ENCODE measurements around the gene GRK5. TPM values are rescaled to one million over a fixed set of nuclear protein-coding genes. Genes with fewer than 3 reads are reported as not detected.

Gene GRK5
- total RNA-seq, 1 experiment from 2014 or later: 1.2 TPM

- H3K18ac ChIP-seq (ENCODE audit: insufficient read length, low read depth, low read length): no peak overlapping the region
- H2BK20ac ChIP-seq (ENCODE audit: low read depth, low read length, poor library complexity, severe bottlenecking): no peak overlapping the region
- no peak overlapping the region for H3K9ac ChIP-seq (ENCODE audit: extremely low read depth, insufficient read length, low read length)
- no peak overlapping the region for H3K27ac ChIP-seq (ENCODE audit: insufficient read length, low read depth, low read length)
- WGBS (ENCODE audit: extremely low coverage, insufficient read length, low lambda C conversion rate): no CpG with 5 or more reads among the region's 15 CpGs
- Mint-ChIP-seq H3K27ac (no peak overlapping the region), H3K4me3 (no peak overlapping the region), H3K36me3 (ENCODE audit: insufficient read depth in 1 of 3, low read depth in 3 of 3) (0 out of 7 replicates have a peak, but pooled peaks cover 0 to 1% (median 0%) of the 10 kb centered on the region in 3 experiments), H3K27me3 (ENCODE audit: low read depth) (no peaks in the 10 kb centered on the region; the same call in 1 of the 2 replicates), H3K4me1 (peaks cover 4 to 12% of the 10 kb centered on the region in 2 experiments; a peak in 3 of 4 replicates), H3K9me3 (peaks cover 5 to 9% of the 10 kb centered on the region in 2 experiments; a peak in 4 of 5 replicates)
- no peak for TF ChIP-seq CTCF (conservative IDR thresholded peaks at IDR 0.05)
- H3K4ac ChIP-seq (ENCODE audit: low read depth, low read length): no peak overlapping the region
- H3K4me1 ChIP-seq (ENCODE audit: insufficient read depth, low read length): no peaks in the 10 kb centered on the region
- H3K14ac ChIP-seq (ENCODE audit: insufficient read depth, low read length): no peak overlapping the region; the same call in 1 of the 2 replicates
- no peak overlapping the region for H2BK5ac ChIP-seq (ENCODE audit: insufficient read length, low read length)
- no peak overlapping the region for H2BK15ac ChIP-seq (ENCODE audit: low read depth, low read length)
- H3K27me3 ChIP-seq (ENCODE audit: insufficient read depth, low read length): no peaks in the 10 kb centered on the region
- H2AK5ac ChIP-seq (ENCODE audit: insufficient read length, low read length): no peak overlapping the region
- no peak for DNase-seq
- H3K4me2 ChIP-seq (ENCODE audit: insufficient read depth, insufficient read length, low read length): no peak overlapping the region
- no peaks in the 10 kb centered on the region for H4K20me1 ChIP-seq (ENCODE audit: control insufficient read depth, insufficient read depth, insufficient read length)
- H3K79me1 ChIP-seq (ENCODE audit: insufficient read depth, low read depth, low read length, poor library complexity, severe bottlenecking): no peaks in the 10 kb centered on the region
- H3K56ac ChIP-seq (ENCODE audit: insufficient read length, low read depth, low read length): no peak overlapping the region
- H3K9me3 ChIP-seq (ENCODE audit: control insufficient read depth, low read depth, low read length): no peaks in the 10 kb centered on the region
- H3K23ac ChIP-seq (ENCODE audit: insufficient read length, low read depth, low read length): no peak overlapping the region
- no peak overlapping the region for H3T11ph ChIP-seq (ENCODE audit: low read length)
- no peaks in the 10 kb centered on the region for H3K79me2 ChIP-seq (ENCODE audit: insufficient read depth, low read length)
- no peak overlapping the region for H2BK120ac ChIP-seq (ENCODE audit: low read depth, low read length, poor library complexity, severe bottlenecking)
- H4K5ac ChIP-seq (ENCODE audit: insufficient read length, low read depth, low read length): no peak overlapping the region
- H2AFZ ChIP-seq (ENCODE audit: low read length): no peak overlapping the region
- no peak overlapping the region for H4K91ac ChIP-seq (ENCODE audit: insufficient read length, low read depth, low read length)
- no peak overlapping the region for H4K8ac ChIP-seq (replicated peaks; ENCODE audit: insufficient read length, low read depth, low read length)
- no peaks in the 10 kb centered on the region for H3K23me2 ChIP-seq (ENCODE audit: insufficient read length, low read depth, low read length, poor library complexity, severe bottlenecking)
- H2BK12ac ChIP-seq (ENCODE audit: insufficient read length, low read depth, low read length): no peak overlapping the region
Measured at GRCh38 chr10:119348516-119349240, 141.3 kb downstream of the GRK5 start.

All from H9 (cell line).